Astrocyte (in vitro differentiated cells and primary cell): Measurements from ENCODE around the gene ARHGEF10L. TPM values are rescaled to one million over a fixed set of nuclear protein-coding genes. Genes with fewer than 3 reads are reported as not detected.

Source experiments
- DNase-seq: peaks from one replicate; pipeline ENCODE4 v3.0.0-alpha.2; 2010; ENCODE audit warnings: low read depth
- FAIRE-seq: peaks from 2 replicates; lab custom pipeline; 2011; peaks lifted over from hg19 to GRCh38; lab: Jason Lieb, UNC
- H2AFZ ChIP-seq: 2 replicates; pipeline ENCODE4 v1.6.0; 2012; ENCODE audit warnings: low read depth, low read length, inconsistent platforms
- H3K27ac ChIP-seq: 2 replicates; pipeline ENCODE4 v1.5.1; 2011; ENCODE audit warnings: low read depth, low read length, inconsistent platforms
- H3K27me3 ChIP-seq: 2 replicates; pipeline ENCODE4 v1.6.0; 2011; ENCODE audit warnings: low read length, inconsistent platforms; ENCODE audit not compliant: insufficient read depth
- H3K36me3 ChIP-seq: 2 replicates; pipeline ENCODE4 v1.5.1; 2011; ENCODE audit warnings: low read length, inconsistent platforms; ENCODE audit not compliant: insufficient read depth
- H3K4me1 ChIP-seq: 2 replicates; pipeline ENCODE4 v1.5.1; 2011; ENCODE audit warnings: low read length, inconsistent platforms; ENCODE audit not compliant: insufficient read depth
- H3K4me2 ChIP-seq: 2 replicates; pipeline ENCODE4 v1.6.0; 2012; ENCODE audit warnings: low read length, inconsistent platforms
- H3K4me3 ChIP-seq: 2 replicates; pipeline ENCODE4 v1.5.1; 2011; ENCODE audit warnings: low read depth, mild to moderate bottlenecking, low read length, inconsistent platforms; ENCODE audit not compliant: insufficient read depth
- H3K79me2 ChIP-seq: 2 replicates; pipeline ENCODE4 v1.6.0; 2012; ENCODE audit warnings: mild to moderate bottlenecking, low read length, inconsistent platforms; ENCODE audit not compliant: insufficient read depth
- H3K9ac ChIP-seq: 2 replicates; pipeline ENCODE4 v1.6.0; 2012; ENCODE audit warnings: mild to moderate bottlenecking, low read length, inconsistent platforms
- H3K9me3 ChIP-seq: 2 replicates; pipeline ENCODE4 v1.5.1; 2012; ENCODE audit warnings: low read depth, mild to moderate bottlenecking, low read length, inconsistent platforms; ENCODE audit not compliant: insufficient read depth
- H4K20me1 ChIP-seq: 2 replicates; pipeline ENCODE4 v1.6.0; 2012; ENCODE audit warnings: low read length, inconsistent platforms; ENCODE audit not compliant: insufficient read depth
- H3K27ac Mint-ChIP-seq: one replicate; pipeline ENCODE4 v1.8.0; 2021; ENCODE audit warnings: mild to moderate bottlenecking, mixed read lengths; ENCODE audit not compliant: unreplicated experiment
- H3K27me3 Mint-ChIP-seq: one replicate; pipeline ENCODE4 v1.8.0; 2021; ENCODE audit warnings: low read depth, mixed read lengths; ENCODE audit not compliant: unreplicated experiment
- H3K36me3 Mint-ChIP-seq: one replicate; pipeline ENCODE4 v1.8.0; 2021; ENCODE audit warnings: low read depth, mixed read lengths; ENCODE audit not compliant: unreplicated experiment
- H3K4me1 Mint-ChIP-seq: one replicate; pipeline ENCODE4 v1.8.0; 2021; ENCODE audit warnings: low read depth, mixed read lengths; ENCODE audit not compliant: unreplicated experiment
- H3K4me3 Mint-ChIP-seq: one replicate; pipeline ENCODE4 v1.8.0; 2021; ENCODE audit warnings: mild to moderate bottlenecking, moderate library complexity, mixed read lengths; ENCODE audit not compliant: unreplicated experiment
- H3K9me3 Mint-ChIP-seq: one replicate; pipeline ENCODE4 v1.8.0; 2021; ENCODE audit warnings: mild to moderate bottlenecking, mixed read lengths; ENCODE audit not compliant: unreplicated experiment
- CTCF ChIP-seq: IDR thresholded peaks from 2 replicates; pipeline ENCODE4 v1.5.1; 2011; ENCODE audit warnings: low read depth, mild to moderate bottlenecking, inconsistent platforms, low read length, moderate library complexity; ENCODE audit not compliant: insufficient read depth
- EZH2 ChIP-seq: IDR thresholded peaks from 2 replicates; pipeline ENCODE4 v1.6.1; 2012; ENCODE audit warnings: mild to moderate bottlenecking, low read length, inconsistent platforms; ENCODE audit not compliant: insufficient read depth
- total RNA-seq: library from RNA; stranded (reverse); gene quantifications from 2 replicates; pipeline ENCODE4 v1.2.1, GENCODE V29; 2021

The ARHGEF10L gene
- total RNA-seq, 1 donor from 2014 or later = 14.2 TPM

- no peak overlapping the region for H3K27ac Mint-ChIP-seq
- Histone ChIP-seq H3K27ac (no peak overlapping the region), H2AFZ (no peak overlapping the region)
Observed at GRCh38 chr1:17544776-17545350, 5.4 kb downstream of the ARHGEF10L start.

GRCh38 chr1:17545356-17545755 lies 5.9 kb downstream of the ARHGEF10L start:
- H3K27me3 Mint-ChIP-seq = no peaks in the 10 kb centered on the region
- no peaks in the 10 kb centered on the region for H3K36me3 Mint-ChIP-seq
- Histone ChIP-seq H3K4me2 (peak overlapping the region; percentile 40), H2AFZ (no peak overlapping the region), H3K9me3 (no peaks in the 10 kb centered on the region), H3K27ac (no peak overlapping the region), H3K36me3 (no peaks in the 10 kb centered on the region), H3K4me1 (peaks cover 30% of the 10 kb centered on the region), H3K9ac (no peak overlapping the region), H4K20me1 (peaks cover 46% of the 10 kb centered on the region), H3K4me3 (no peak overlapping the region), H3K79me2 (peaks cover 45% of the 10 kb centered on the region), H3K27me3 (no peaks in the 10 kb centered on the region)
- FAIRE-seq (peak; percentile 93), DNase-seq (no peak)
- TF ChIP-seq EZH2 = no peak
- no peak for TF ChIP-seq CTCF
- peak overlapping the region; percentile 3 for H3K27ac Mint-ChIP-seq
- peaks cover 14% of the 10 kb centered on the region for H3K4me1 Mint-ChIP-seq
- no peak overlapping the region for H3K4me3 Mint-ChIP-seq
- H3K9me3 Mint-ChIP-seq = peaks cover 2% of the 10 kb centered on the region

More at GRCh38 chr1:17544776-17545350, 5.4 kb downstream of the ARHGEF10L start:
- peak overlapping the region; percentile 40 for H3K4me2 ChIP-seq
- H3K4me1 ChIP-seq = peaks cover 34% of the 10 kb centered on the region
- FAIRE-seq (no peak), DNase-seq (no peak)
- H3K36me3 ChIP-seq = no peaks in the 10 kb centered on the region
- no peaks in the 10 kb centered on the region for H3K36me3 Mint-ChIP-seq
- H3K4me3 ChIP-seq = no peak overlapping the region
- peaks cover 43% of the 10 kb centered on the region for H4K20me1 ChIP-seq
- H3K4me1 Mint-ChIP-seq = peaks cover 14% of the 10 kb centered on the region
- peaks cover 2% of the 10 kb centered on the region for H3K9me3 Mint-ChIP-seq
- H3K9ac ChIP-seq = no peak overlapping the region
- H3K9me3 ChIP-seq = no peaks in the 10 kb centered on the region
- no peak overlapping the region for H3K4me3 Mint-ChIP-seq
- no peak for TF ChIP-seq CTCF
- TF ChIP-seq EZH2 = no peak
- H3K79me2 ChIP-seq = peaks cover 50% of the 10 kb centered on the region
- no peaks in the 10 kb centered on the region for H3K27me3 Mint-ChIP-seq
- no peaks in the 10 kb centered on the region for H3K27me3 ChIP-seq

- Histone ChIP-seq H3K79me2 (peaks cover 43% of the 10 kb centered on the region), H3K4me1 (peaks cover 33% of the 10 kb centered on the region), H4K20me1 (peaks cover 64% of the 10 kb centered on the region), H2AFZ (no peak overlapping the region), H3K4me2 (peak overlapping the region; percentile 25), H3K27ac (no peak overlapping the region), H3K9ac (no peak overlapping the region), H3K27me3 (no peaks in the 10 kb centered on the region), H3K9me3 (no peaks in the 10 kb centered on the region), H3K36me3 (no peaks in the 10 kb centered on the region), H3K4me3 (no peak overlapping the region)
- Mint-ChIP-seq H3K36me3 (no peaks in the 10 kb centered on the region), H3K9me3 (peaks cover 2% of the 10 kb centered on the region), H3K4me3 (no peak overlapping the region), H3K27ac (no peak overlapping the region), H3K4me1 (peaks cover 23% of the 10 kb centered on the region), H3K27me3 (no peaks in the 10 kb centered on the region)
- no peak for TF ChIP-seq EZH2
- no peak for TF ChIP-seq CTCF
- FAIRE-seq = no peak
- no peak for DNase-seq
Observed at GRCh38 chr1:17546946-17547670, 7.6 kb downstream of the ARHGEF10L start.
